Skeletal muscle satellite cell (primary cell): ENCODE results near the gene PLCXD1.

Experiments used
- H3K27me3 ChIP-seq: 2 replicates; pipeline ENCODE4 v1.7.0; 2013; ENCODE audit warnings: low read length; ENCODE audit not compliant: control insufficient read depth, insufficient read depth
- H3K36me3 ChIP-seq: 2 replicates; pipeline ENCODE4 v1.7.0; 2013; ENCODE audit warnings: mild to moderate bottlenecking, control low read depth, low read length; ENCODE audit not compliant: insufficient read depth
- H3K4me1 ChIP-seq: 2 replicates; pipeline ENCODE4 v1.7.0; 2013; ENCODE audit warnings: low read length; ENCODE audit not compliant: control insufficient read depth, insufficient read depth
- H3K4me2 ChIP-seq: 2 replicates; pipeline ENCODE4 v1.7.0; 2013; ENCODE audit warnings: mild to moderate bottlenecking, low read length
- H3K4me3 ChIP-seq: 2 replicates; pipeline ENCODE4 v1.7.0; 2013; ENCODE audit warnings: low read length
- H3K9ac ChIP-seq: 2 replicates; pipeline ENCODE4 v1.7.0; 2013; ENCODE audit warnings: mild to moderate bottlenecking, low read depth, low read length, moderate library complexity
- H3K9me3 ChIP-seq: replicated peaks from 2 replicates; pipeline ENCODE4 v1.7.0; 2013; ENCODE audit warnings: mild to moderate bottlenecking, control low read depth, low read length

The PLCXD1 gene

GRCh38 chrX:334971-335757 lies 54.0 kb downstream of the PLCXD1 start:
- Histone ChIP-seq H3K27me3 (peaks cover 7% of the 10 kb centered on the region), H3K36me3 (peaks cover 9% of the 10 kb centered on the region), H3K4me2 (no peak overlapping the region), H3K9ac (no peak overlapping the region), H3K4me1 (peaks cover 13% of the 10 kb centered on the region), H3K4me3 (no peak overlapping the region), H3K9me3 (no peaks in the 10 kb centered on the region)

GRCh38 chrX:335758-336155 lies 54.6 kb downstream of the PLCXD1 start:
- Histone ChIP-seq H3K36me3 (peaks cover 9% of the 10 kb centered on the region), H3K9me3 (no peaks in the 10 kb centered on the region), H3K4me2 (no peak overlapping the region), H3K27me3 (peaks cover 7% of the 10 kb centered on the region), H3K4me3 (no peak overlapping the region), H3K4me1 (peaks cover 13% of the 10 kb centered on the region), H3K9ac (no peak overlapping the region)

- Histone ChIP-seq H3K27me3 (peaks cover 3% of the 10 kb centered on the region), H3K4me3 (no peak overlapping the region), H3K9ac (no peak overlapping the region), H3K4me1 (peaks cover 9% of the 10 kb centered on the region), H3K9me3 (no peaks in the 10 kb centered on the region), H3K36me3 (peaks cover 9% of the 10 kb centered on the region), H3K4me2 (no peak overlapping the region)
These were observed 55.0 kb downstream of the PLCXD1 start for GRCh38 chrX:336227-336626.

- Histone ChIP-seq H3K4me3 (no peak overlapping the region), H3K4me2 (no peak overlapping the region), H3K9me3 (no peaks in the 10 kb centered on the region), H3K9ac (no peak overlapping the region), H3K36me3 (peaks cover 9% of the 10 kb centered on the region), H3K27me3 (no peaks in the 10 kb centered on the region), H3K4me1 (no peaks in the 10 kb centered on the region)
These were observed 56.2 kb downstream of the PLCXD1 start for GRCh38 chrX:337331-337831.

- Histone ChIP-seq H3K27me3 (no peaks in the 10 kb centered on the region), H3K9me3 (no peaks in the 10 kb centered on the region), H3K36me3 (peaks cover 9% of the 10 kb centered on the region), H3K9ac (no peak overlapping the region), H3K4me2 (no peak overlapping the region), H3K4me3 (no peak overlapping the region), H3K4me1 (no peaks in the 10 kb centered on the region)
These were observed 57.2 kb downstream of the PLCXD1 start for GRCh38 chrX:338281-338835.

- H3K4me1 ChIP-seq, result no peaks in the 10 kb centered on the region
- no peak overlapping the region for H3K9ac ChIP-seq
- H3K9me3 ChIP-seq, result no peaks in the 10 kb centered on the region
- no peak overlapping the region for H3K4me2 ChIP-seq
- H3K4me3 ChIP-seq, result no peak overlapping the region
- H3K27me3 ChIP-seq, result no peaks in the 10 kb centered on the region
- H3K36me3 ChIP-seq, result peaks cover 9% of the 10 kb centered on the region
These were observed 57.7 kb downstream of the PLCXD1 start for GRCh38 chrX:338836-339400.

GRCh38 chrX:340121-340520 lies 58.9 kb downstream of the PLCXD1 start:
- no peak overlapping the region for H3K9ac ChIP-seq
- H3K36me3 ChIP-seq, result peaks cover 9% of the 10 kb centered on the region
- no peaks in the 10 kb centered on the region for H3K9me3 ChIP-seq
- H3K4me1 ChIP-seq, result no peaks in the 10 kb centered on the region
- no peaks in the 10 kb centered on the region for H3K27me3 ChIP-seq
- no peak overlapping the region for H3K4me3 ChIP-seq
- no peak overlapping the region for H3K4me2 ChIP-seq

GRCh38 chrX:340641-341423 lies 59.7 kb downstream of the PLCXD1 start:
- Histone ChIP-seq H3K36me3 (peaks cover 9% of the 10 kb centered on the region), H3K9me3 (no peaks in the 10 kb centered on the region)

GRCh38 chrX:341541-342101 lies 60.4 kb downstream of the PLCXD1 start:
- Histone ChIP-seq H3K36me3 (peaks cover 5% of the 10 kb centered on the region), H3K9me3 (no peaks in the 10 kb centered on the region), H3K4me3 (no peak overlapping the region), H3K4me2 (no peak overlapping the region), H3K4me1 (no peaks in the 10 kb centered on the region), H3K27me3 (no peaks in the 10 kb centered on the region), H3K9ac (no peak overlapping the region)

More at GRCh38 chrX:340641-341423, 59.7 kb downstream of the PLCXD1 start:
- no peak overlapping the region for H3K4me3 ChIP-seq
- H3K4me1 ChIP-seq, result no peaks in the 10 kb centered on the region
- H3K9ac ChIP-seq, result no peak overlapping the region
- no peak overlapping the region for H3K4me2 ChIP-seq
- H3K27me3 ChIP-seq, result no peaks in the 10 kb centered on the region

- no peak overlapping the region for H3K4me2 ChIP-seq
- no peak overlapping the region for H3K4me3 ChIP-seq
- H3K27me3 ChIP-seq, result no peaks in the 10 kb centered on the region
- H3K9ac ChIP-seq, result no peak overlapping the region
- no peaks in the 10 kb centered on the region for H3K9me3 ChIP-seq
- no peaks in the 10 kb centered on the region for H3K4me1 ChIP-seq
- no peaks in the 10 kb centered on the region for H3K36me3 ChIP-seq
These were observed 63.3 kb downstream of the PLCXD1 start for GRCh38 chrX:344371-344901.
